COLO829 (cell line): ENCODE data around the gene CCDC177.
A peak's percentile ranks its signal among the peaks of the same experiment; 100 is the strongest.

Experiments
- DNase-seq: peaks from one replicate; pipeline ENCODE4 v3.0.0; 2012; ENCODE audit warnings: low spot score

Gene CCDC177

GRCh38 chr14:69574263-69574953 lies at the start of gene CCDC177:
Gene CCDC177, minus strand, starts transcription at chr14:69574871. Its CDS starts 1,249 bp downstream, at chr14:69573622.
- DNase-seq = no peak

- no peak for DNase-seq
Measured at GRCh38 chr14:69624136-69624535, 49.5 kb upstream of the CCDC177 start.

GRCh38 chr14:69620981-69621380 lies 46.3 kb upstream of the CCDC177 start:
- DNase-seq = no peak

- no peak for DNase-seq
Measured at GRCh38 chr14:69620211-69620611, 45.5 kb upstream of the CCDC177 start.

- no peak for DNase-seq
Measured at GRCh38 chr14:69619012-69619411, 44.3 kb upstream of the CCDC177 start.

- DNase-seq = no peak
Measured at GRCh38 chr14:69617796-69618195, 43.1 kb upstream of the CCDC177 start.

- no peak for DNase-seq
Measured at GRCh38 chr14:69616408-69616773, 41.7 kb upstream of the CCDC177 start.

- DNase-seq = no peak
Measured at GRCh38 chr14:69615496-69616407, 41.1 kb upstream of the CCDC177 start.

GRCh38 chr14:69615121-69615495 lies 40.4 kb upstream of the CCDC177 start:
- no peak for DNase-seq

- no peak for DNase-seq
Measured at GRCh38 chr14:69614592-69614991, 39.9 kb upstream of the CCDC177 start.

- no peak for DNase-seq
Measured at GRCh38 chr14:69613312-69614073, 38.8 kb upstream of the CCDC177 start.

- no peak for DNase-seq
Measured at GRCh38 chr14:69612783-69613130, 38.1 kb upstream of the CCDC177 start.

GRCh38 chr14:69612014-69612782 lies 37.5 kb upstream of the CCDC177 start:
- DNase-seq = no peak

- peak; percentile 87 for DNase-seq
Measured at GRCh38 chr14:69611172-69612013, 36.7 kb upstream of the CCDC177 start, which contains the start of gene SUSD6. Gene SUSD6, plus strand, starts transcription at chr14:69611596. Its CDS starts 46,997 bp downstream, at chr14:69658593.

- DNase-seq = no peak
Measured at GRCh38 chr14:69610874-69611171, 36.2 kb upstream of the CCDC177 start.

- no peak for DNase-seq
Measured at GRCh38 chr14:69610020-69610873, 35.6 kb upstream of the CCDC177 start.

- no peak for DNase-seq
Measured at GRCh38 chr14:69606258-69607184, 31.9 kb upstream of the CCDC177 start.

- DNase-seq = no peak
Measured at GRCh38 chr14:69605738-69606137, 31.1 kb upstream of the CCDC177 start.

- no peak for DNase-seq
Measured at GRCh38 chr14:69600304-69600891, 25.7 kb upstream of the CCDC177 start.
